CD14-positive monocyte (primary cell): ENCODE data around the gene MS4A5. TPM values are rescaled to one million over a fixed set of nuclear protein-coding genes. Genes with fewer than 3 reads are reported as not detected.
"Not testable (repeated sequence)": the region's sequence is repeated elsewhere in the genome, so short reads cannot be mapped to it uniquely, and the experiment has no call there.

Experiments
- DNase-seq, 3 donors: peaks; one replicate each; pipeline ENCODE4 v3.0.0-alpha.2; 2011 to 2022
- H2AFZ ChIP-seq: 2 replicates; pipeline ENCODE4 v1.6.0; 2012; ENCODE audit warnings: mild to moderate bottlenecking, low read depth, low read length, inconsistent platforms; ENCODE audit not compliant: insufficient read depth, poor library complexity, severe bottlenecking
- H3K27ac ChIP-seq, 2 donors: 1 replicate in 1 of 2; 2 replicates in 1 of 2; pipeline ENCODE4 v1.5.1; 2012 to 2013; ENCODE audit warnings: low read length in 2 of 2, control low read depth in 1 of 2, inconsistent platforms in 1 of 2, low read depth in 1 of 2, mild to moderate bottlenecking in 1 of 2
- H3K27me3 ChIP-seq, 2 donors: one replicate each; pipeline versions ENCODE4 v1.6.0 to v1.6.1; 2011 to 2013; ENCODE audit warnings: low read length in 2 of 2; ENCODE audit not compliant: control insufficient read depth in 2 of 2, insufficient read depth in 2 of 2
- H3K36me3 ChIP-seq, 2 donors: replicated peaks in 1 of 2; 1 replicate in 1 of 2; 2 replicates in 1 of 2; pipeline versions ENCODE4 v1.5.1 to v1.6.1; 2012 to 2013; ENCODE audit warnings: low read length in 2 of 2, control low read depth in 1 of 2, inconsistent platforms in 1 of 2, mild to moderate bottlenecking in 1 of 2; ENCODE audit not compliant: insufficient read depth in 2 of 2, control insufficient read depth in 1 of 2
- H3K4me1 ChIP-seq, 2 donors: 1 replicate in 1 of 2; 2 replicates in 1 of 2; pipeline versions ENCODE4 v1.5.1 to v1.6.1; 2012 to 2013; ENCODE audit warnings: low read length in 2 of 2, control low read depth in 1 of 2, inconsistent platforms in 1 of 2, mild to moderate bottlenecking in 1 of 2, moderate library complexity in 1 of 2; ENCODE audit not compliant: insufficient read depth in 2 of 2, control insufficient read depth in 1 of 2
- H3K4me2 ChIP-seq: replicated peaks from 2 replicates; pipeline ENCODE3; 2012; ENCODE audit warnings: low read length, moderate library complexity, mild to moderate bottlenecking; ENCODE audit not compliant: poor library complexity, severe bottlenecking; ENCODE audit errors: extremely low read depth
- H3K4me3 ChIP-seq, 3 experiments: fragments of 200-600 bp in 1 of 3; sonication (generic) in 1 of 3; replicated peaks in 1 of 3; 1 replicate in 2 of 3; 2 replicates in 1 of 3; pipeline ENCODE4 v1.5.1; 2011 to 2013; ENCODE audit warnings: low read length in 3 of 3, mild to moderate bottlenecking in 3 of 3, control low read depth in 2 of 3, low read depth in 2 of 3, inconsistent platforms in 1 of 3, moderate library complexity in 1 of 3
- H3K79me2 ChIP-seq: 2 replicates; pipeline ENCODE4 v1.6.0; 2012; ENCODE audit warnings: mild to moderate bottlenecking, control low read depth, inconsistent platforms, low read length, moderate library complexity; ENCODE audit not compliant: insufficient read depth
- H3K9ac ChIP-seq: 2 replicates; pipeline ENCODE4 v1.6.0; 2017; ENCODE audit warnings: low read length, mild to moderate bottlenecking; ENCODE audit not compliant: insufficient read depth, poor library complexity, severe bottlenecking
- H3K9me3 ChIP-seq, 2 donors: replicated peaks in 1 of 2; 1 replicate in 1 of 2; 2 replicates in 1 of 2; pipeline versions ENCODE4 v1.5.1 to v1.6.1; 2012 to 2013; ENCODE audit warnings: low read length in 2 of 2, control low read depth in 1 of 2; ENCODE audit not compliant: control insufficient read depth in 1 of 2, insufficient read depth in 1 of 2
- H4K20me1 ChIP-seq: 2 replicates; pipeline ENCODE4 v1.6.0; 2012; ENCODE audit warnings: mild to moderate bottlenecking, low read length, control low read depth, moderate library complexity; ENCODE audit not compliant: insufficient read depth
- H3K27ac Mint-ChIP-seq, 7 donors: one replicate each; pipeline ENCODE4 v1.8.0; 2020; ENCODE audit warnings: mild to moderate bottlenecking in 7 of 7, mixed read lengths in 7 of 7, moderate library complexity in 6 of 7, inconsistent platforms in 2 of 7
- H3K27me3 Mint-ChIP-seq, 3 donors: one replicate each; pipeline ENCODE4 v1.8.0; 2021 to 2022; ENCODE audit warnings: low read depth in 3 of 3, mild to moderate bottlenecking in 3 of 3, mixed read lengths in 3 of 3, moderate library complexity in 3 of 3, inconsistent platforms in 1 of 3
- H3K36me3 Mint-ChIP-seq, 2 donors: one replicate each; pipeline ENCODE4 v1.8.0; 2020; ENCODE audit warnings: mixed read lengths in 2 of 2, inconsistent platforms in 1 of 2, mild to moderate bottlenecking in 1 of 2
- H3K4me1 Mint-ChIP-seq: one replicate; pipeline ENCODE4 v1.8.0; 2020; ENCODE audit warnings: mild to moderate bottlenecking, mixed read lengths
- H3K4me3 Mint-ChIP-seq, 2 donors: one replicate each; pipeline ENCODE4 v1.8.0; 2020; ENCODE audit warnings: mild to moderate bottlenecking in 2 of 2, mixed read lengths in 2 of 2, moderate library complexity in 1 of 2
- H3K9me3 Mint-ChIP-seq, 7 donors: one replicate each; pipeline ENCODE4 v1.8.0; 2020 to 2022; ENCODE audit warnings: mixed read lengths in 7 of 7, mild to moderate bottlenecking in 6 of 7, moderate library complexity in 6 of 7, inconsistent platforms in 2 of 7
- CTCF ChIP-seq: fragments of 200-600 bp; IDR thresholded peaks from one replicate; pipeline ENCODE4 v1.8.0; 2022; ENCODE audit warnings: antibody characterized with exemption, mild to moderate bottlenecking
- WGBS: methylation state at CpG from one replicate; pipeline ENCODE4 v1.1.5; 2013; ENCODE audit warnings: missing lambda C conversion rate; ENCODE audit not compliant: insufficient coverage; 5-methylcytosine and 5-hydroxymethylcytosine counted together
- intact Hi-C, 2 donors: fragments of 100-400 bp; cut with micrococcal nuclease; formaldehyde crosslinking; loops; one replicate each; pipeline versions ENCODE4 v1.15.0 to v1.15.1; 2023
- polyA plus RNA-seq, 3 donors: library from polyadenylated mRNA; depleted of rRNA in 1 of 3; unstranded in 2 of 3; stranded (reverse) in 1 of 3; fragments of 300-500 nt in 2 of 3; fragments of >200 nt in 1 of 3; fragmentation: Illumina TruSeq in 2 of 3; gene quantifications; 1 replicate in 2 of 3; 2 replicates in 1 of 3; pipeline ENCODE4 v1.2.3, GENCODE V29; 2012 to 2021

The MS4A5 gene
- polyA plus RNA-seq, 3 donors = not detected

DNA sequence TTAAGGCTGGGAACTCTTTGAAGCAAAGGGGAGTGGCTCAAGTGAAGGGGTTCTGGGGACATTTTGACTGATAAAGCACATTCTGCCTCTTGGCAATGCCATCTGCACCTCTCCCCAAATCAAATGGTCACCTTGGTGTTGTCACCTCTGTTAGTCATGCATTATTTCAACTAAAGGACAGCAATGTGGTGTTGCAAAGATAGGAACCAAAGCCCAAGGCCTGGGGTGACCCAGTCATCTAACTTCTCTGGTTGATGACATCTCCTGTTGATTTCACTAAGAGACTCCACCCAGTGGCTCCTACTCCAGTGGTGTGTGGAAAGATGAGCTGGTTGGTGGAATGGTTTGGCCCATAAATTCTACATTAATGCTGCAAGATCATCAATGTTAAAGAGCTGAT is 18.5 kb downstream of the MS4A5 start:
- Histone ChIP-seq H2AFZ (no peak overlapping the region), H3K27me3 (no peaks in the 10 kb centered on the region), H3K9ac (no peak overlapping the region), H3K9me3 (no peaks in the 10 kb centered on the region), H4K20me1 (no peaks in the 10 kb centered on the region), H3K36me3 (no peaks in the 10 kb centered on the region), H3K79me2 (no peaks in the 10 kb centered on the region), H3K27ac (peak overlapping the region in 1 of 2 donors; percentile 82), H3K4me2 (no peak overlapping the region), H3K4me1 (peaks cover 14 to 28% of the 10 kb centered on the region in 2 donors), H3K4me3 (no peak overlapping the region)
- peak overlapping the region; percentile 3 to 91 (median 58) for H3K27ac Mint-ChIP-seq
- no peaks in the 10 kb centered on the region for H3K36me3 Mint-ChIP-seq
- H3K4me3 Mint-ChIP-seq = no peak overlapping the region
- peaks cover 0 to 7% (median 2%) of the 10 kb centered on the region in 7 donors for H3K9me3 Mint-ChIP-seq
- intact Hi-C loops = no loop called here
- peak; percentile 28 to 42 (median 33) for DNase-seq
- peaks cover 28% of the 10 kb centered on the region for H3K4me1 Mint-ChIP-seq
- no peak for TF ChIP-seq CTCF
- peaks cover 0 to 1% (median 0%) of the 10 kb centered on the region in 3 donors for H3K27me3 Mint-ChIP-seq

DNA sequence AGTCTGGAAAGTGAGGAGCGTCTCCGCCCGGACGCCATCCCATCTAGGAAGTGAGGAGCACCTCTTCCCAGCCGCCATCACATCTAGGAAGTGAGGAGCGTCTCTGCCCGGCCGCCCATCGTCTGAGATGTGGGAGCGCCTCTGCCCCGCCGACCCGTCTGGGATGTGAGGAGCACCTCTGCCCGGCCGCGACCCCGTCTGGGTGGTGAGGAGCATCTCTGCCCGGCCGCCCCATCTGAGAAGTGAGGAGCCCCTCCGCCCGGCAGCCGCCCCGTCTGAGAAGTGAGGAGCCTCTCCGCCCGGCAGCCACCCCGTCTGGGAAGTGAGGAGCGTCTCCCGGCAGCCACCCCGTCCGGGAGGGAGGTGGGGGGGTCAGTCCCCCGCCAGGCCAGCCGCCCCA is 21.8 kb downstream of the MS4A5 start:
- not testable (repeated sequence) for H3K4me3 Mint-ChIP-seq

More for the DNA sequence above, 21.8 kb downstream of the MS4A5 start:
- H3K9ac ChIP-seq, H3K36me3 ChIP-seq, H3K36me3 Mint-ChIP-seq, H3K4me3 ChIP-seq, H3K27me3 ChIP-seq, H3K9me3 ChIP-seq, H3K9me3 Mint-ChIP-seq, H2AFZ ChIP-seq, H3K79me2 ChIP-seq, H3K27ac ChIP-seq, H3K4me2 ChIP-seq, DNase-seq, H3K27me3 Mint-ChIP-seq, H4K20me1 ChIP-seq, intact Hi-C loops: not testable (repeated sequence)
- H3K4me1 Mint-ChIP-seq = peaks cover 18% of the 10 kb centered on the region
- peak overlapping the region in 2 of 7 donors; percentile 8 to 59 for H3K27ac Mint-ChIP-seq
- peaks cover 13 to 22% of the 10 kb centered on the region in 2 donors for H3K4me1 ChIP-seq
- 97% methylated on average over 8 of the region's 32 CpGs for WGBS
